Kidney (tissue), 14 donors: ENCODE data around the gene BMP4. TPM values are rescaled to one million over a fixed set of nuclear protein-coding genes. Genes with fewer than 3 reads are reported as not detected.
A peak's percentile ranks its signal among the peaks of the same experiment; 100 is the strongest.

Source experiments
- DNase-seq, 5 donors: peaks; one replicate each; pipeline ENCODE4 v3.0.0-alpha.2; 2013 to 2020
- FAIRE-seq: peaks from 2 replicates; lab custom pipeline; 2012; peaks lifted over from hg19 to GRCh38; lab: Jason Lieb, UNC
- H3K27ac ChIP-seq, 2 donors: one replicate each; pipeline ENCODE4 v1.7.0; 2013; ENCODE audit warnings: low read depth in 2 of 2, low read length in 2 of 2, inconsistent platforms in 1 of 2
- H3K27me3 ChIP-seq: one replicate; pipeline ENCODE4 v1.7.1; 2013; ENCODE audit warnings: low read length, inconsistent platforms; ENCODE audit not compliant: control insufficient read depth, insufficient read depth
- H3K36me3 ChIP-seq, 3 donors: one replicate each; pipeline versions ENCODE4 v1.7.0 to v1.7.1; 2013; ENCODE audit warnings: low read length in 3 of 3, control low read depth in 1 of 3, inconsistent platforms in 1 of 3; ENCODE audit not compliant: insufficient read depth in 3 of 3, control insufficient read depth in 2 of 3
- H3K4me1 ChIP-seq, 3 donors: one replicate each; pipeline versions ENCODE4 v1.7.0 to v1.7.1; 2013; ENCODE audit warnings: low read length in 3 of 3, inconsistent platforms in 1 of 3, low read depth in 1 of 3; ENCODE audit not compliant: control insufficient read depth in 2 of 3, insufficient read depth in 2 of 3
- H3K4me3 ChIP-seq, 3 donors: one replicate each; pipeline versions ENCODE4 v1.7.0 to v1.8.1; 2013; ENCODE audit warnings: low read length in 3 of 3, control low read depth in 1 of 3, inconsistent platforms in 1 of 3
- H3K9ac ChIP-seq, 3 donors: one replicate each; pipeline versions ENCODE4 v1.7.0 to v1.7.1; 2013; ENCODE audit warnings: low read length in 3 of 3, control low read depth in 1 of 3, inconsistent platforms in 1 of 3
- H3K9me3 ChIP-seq, 3 donors: one replicate each; pipeline versions ENCODE4 v1.7.0 to v1.7.1; 2013; ENCODE audit warnings: low read length in 3 of 3, control low read depth in 1 of 3, inconsistent platforms in 1 of 3; ENCODE audit not compliant: control insufficient read depth in 2 of 3, insufficient read depth in 1 of 3
- CTCF ChIP-seq: IDR thresholded peaks from 3 replicates; pipeline ENCODE4 v1.5.1; 2012; ENCODE audit warnings: mild to moderate bottlenecking, moderate library complexity, borderline replicate concordance; ENCODE audit not compliant: insufficient read depth; ENCODE audit errors: extremely low read depth
- intact Hi-C: fragments of 100-400 bp; cut with DNase I; formaldehyde crosslinking; loops from one replicate; pipeline ENCODE4 v1.11.1; 2022
- polyA plus RNA-seq: library from polyadenylated mRNA; stranded (reverse); fragments of 350-450 nt; fragmentation: Illumina TruSeq; extraction: RNeasy Lipid Tissue Mini Kit (QIAGEN cat#74804); gene quantifications from one replicate; pipeline ENCODE4 v1.2.3, GENCODE V29; 2014; ENCODE audit warnings: low read depth, low replicate concordance; ENCODE audit not compliant: insufficient read depth
- total RNA-seq: library from RNA; stranded (reverse); fragmentation: NEBNext Ultra II Directional; extraction: Animal tissue kit (Norgen Biotek cat#: 25700); gene quantifications from one replicate; pipeline ENCODE4 v1.2.1, GENCODE V29; 2021
- donor health status: control.
- donor health status: control.
- donor health status: control.
- donor health status: control.
- donor health status: control.
- donor health status: DM: yes; HTN: yes; CAD: no.
- donor health status: Normal renal cell carcinoma (clear cell type).

The BMP4 gene
- total and polyA plus RNA-seq, 2 donors from 2014 or later = 9.9 to 11.2 TPM

- Histone ChIP-seq H3K27ac (no peak overlapping the region), H3K4me3 (no peak overlapping the region), H3K9ac (no peak overlapping the region), H3K4me1 (peaks cover 0 to 16% (median 12%) of the 10 kb centered on the region in 3 donors), H3K36me3 (no peaks in the 10 kb centered on the region), H3K27me3 (no peaks in the 10 kb centered on the region), H3K9me3 (no peaks in the 10 kb centered on the region)
- FAIRE-seq (no peak), DNase-seq (peak in 2 of 5 donors; percentile 42 to 58)
- TF ChIP-seq CTCF = no peak
- intact Hi-C loops = no loop called here
Observed at GRCh38 chr14:53958628-53959027, 2.0 kb upstream of the BMP4 start.

GRCh38 chr14:53957739-53958138 is 1.1 kb upstream of the BMP4 start:
- Histone ChIP-seq H3K27me3 (no peaks in the 10 kb centered on the region), H3K9me3 (no peaks in the 10 kb centered on the region), H3K4me1 (peaks cover 0 to 10% (median 8%) of the 10 kb centered on the region in 3 donors), H3K27ac (no peak overlapping the region), H3K36me3 (no peaks in the 10 kb centered on the region), H3K9ac (no peak overlapping the region), H3K4me3 (no peak overlapping the region)
- DNase-seq (no peak), FAIRE-seq (no peak)
- intact Hi-C loops = no loop called here
- TF ChIP-seq CTCF = no peak

DNA sequence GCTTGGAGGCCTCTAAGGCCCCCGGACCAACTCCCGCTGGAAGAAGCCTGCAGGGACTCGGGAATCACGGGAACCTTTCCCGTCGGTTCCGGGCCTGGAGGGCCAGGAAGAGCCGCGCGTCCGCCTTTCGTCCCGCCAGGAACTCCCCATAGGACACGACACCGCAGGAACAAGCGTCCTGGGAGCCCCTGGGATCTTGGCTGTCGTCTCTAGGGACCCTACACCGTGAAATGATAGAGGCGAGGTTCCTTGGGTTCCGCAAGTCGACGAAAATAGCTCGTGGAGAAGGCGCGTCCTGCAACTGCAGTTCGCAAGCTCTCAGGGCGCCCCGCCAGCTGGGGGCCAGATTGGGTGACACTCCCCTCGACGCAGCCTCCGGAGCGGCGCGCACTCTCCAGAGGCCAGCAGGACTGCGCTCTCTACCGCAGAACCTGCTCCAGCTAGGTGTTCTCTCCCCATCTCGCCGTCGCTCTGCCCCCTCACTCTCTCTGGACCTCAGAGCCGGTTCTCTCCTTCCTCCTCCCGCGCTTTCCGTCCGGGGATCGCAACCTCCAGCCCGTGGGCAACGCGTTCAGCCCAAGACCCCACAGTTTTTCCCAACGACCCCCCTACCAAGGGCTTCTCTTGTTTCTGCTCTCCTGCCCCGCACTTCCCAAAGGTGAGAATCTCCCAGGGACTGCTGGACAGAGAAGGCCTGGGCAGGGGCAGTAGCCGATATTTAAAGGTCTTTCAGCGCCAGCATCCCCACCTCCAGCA is 776 bp downstream of the BMP4 start:
- no peaks in the 10 kb centered on the region for H3K27me3 ChIP-seq
- H3K4me3 ChIP-seq = peak overlapping the region; percentile 67 to 76 (median 72)
- peak overlapping the region; percentile 63 to 78 (median 69) for H3K9ac ChIP-seq
- H3K36me3 ChIP-seq = no peaks in the 10 kb centered on the region
- FAIRE-seq (no peak), DNase-seq (peak; percentile 51 to 90 (median 82))
- peaks cover 0 to 22% (median 19%) of the 10 kb centered on the region in 3 donors for H3K4me1 ChIP-seq
- peak overlapping the region; percentile 36 to 80 for H3K27ac ChIP-seq
- no peaks in the 10 kb centered on the region for H3K9me3 ChIP-seq
- intact Hi-C loops = no loop called here
- TF ChIP-seq CTCF = no peak

GRCh38 chr14:53955229-53955556 is 1.4 kb downstream of the BMP4 start:
- intact Hi-C loops = no loop called here

More at GRCh38 chr14:53955229-53955556, 1.4 kb downstream of the BMP4 start:
- Histone ChIP-seq H3K9ac (peak overlapping the region in 2 of 3 donors; percentile 63 to 78), H3K4me1 (peaks cover 0 to 22% (median 19%) of the 10 kb centered on the region in 3 donors), H3K9me3 (no peaks in the 10 kb centered on the region), H3K27ac (peak overlapping the region; percentile 36 to 91), H3K4me3 (peak overlapping the region; percentile 67 to 76 (median 72)), H3K27me3 (no peaks in the 10 kb centered on the region), H3K36me3 (peaks cover 0 to 5% (median 0%) of the 10 kb centered on the region in 3 donors)
- no peak for FAIRE-seq
- TF ChIP-seq CTCF = no peak
- no peak for DNase-seq
